Vagina (tissue), 2 donors: Measurements from ENCODE around the gene MBL2. TPM values are rescaled to one million over a fixed set of nuclear protein-coding genes. Genes with fewer than 3 reads are reported as not detected.

ENCODE experiments used
- DNase-seq, 2 donors: peaks; one replicate each; pipeline ENCODE4 v3.0.0-alpha.2; 2017; ENCODE audit errors: extremely low spot score in 2 of 2
- H3K27ac ChIP-seq: fragments of 200-600 bp; sonication (generic); one replicate; pipeline ENCODE4 v1.5.1; 2019
- H3K27me3 ChIP-seq: fragments of 200-600 bp; sonication (generic); one replicate; pipeline ENCODE4 v1.5.1; 2019
- H3K36me3 ChIP-seq, 2 donors: fragments of 200-600 bp; sonication (generic); one replicate each; pipeline ENCODE4 v1.5.1; 2017 to 2019
- H3K4me1 ChIP-seq: fragments of 200-600 bp; sonication (generic); one replicate; pipeline ENCODE4 v1.5.1; 2019
- H3K4me3 ChIP-seq, 2 donors: fragments of 200-600 bp; sonication (generic); 1 replicate in 1 of 2; 2 replicates in 1 of 2; pipeline ENCODE4 v1.5.1; 2016 to 2019
- H3K9me3 ChIP-seq: fragments of 200-600 bp; sonication (generic); one replicate; pipeline ENCODE4 v1.5.1; 2019
- CTCF ChIP-seq, 3 experiments: fragments of 450-650 bp in 2 of 3; fragments of 200-600 bp in 1 of 3; sonication (generic) in 1 of 3; IDR thresholded peaks; one replicate each; pipeline ENCODE4 v1.5.1; 2017 to 2019; ENCODE audit warnings: antibody characterized with exemption in 3 of 3, mild to moderate bottlenecking in 2 of 3, moderate library complexity in 2 of 3
- POLR2A ChIP-seq, 2 donors: fragments of 450-650 bp; IDR thresholded peaks; one replicate each; pipeline ENCODE4 v1.6.1; 2017; ENCODE audit warnings: antibody characterized with exemption in 2 of 2, mild to moderate bottlenecking in 2 of 2, moderate library complexity in 2 of 2
- POLR2AphosphoS5 ChIP-seq, 2 donors: sonication (generic); formaldehyde crosslinking; IDR thresholded peaks; one replicate each; pipeline ENCODE4 v1.9.0; 2017; ENCODE audit warnings: antibody characterized with exemption in 2 of 2, mild to moderate bottlenecking in 2 of 2, low read depth in 1 of 2; ENCODE audit not compliant: insufficient read depth in 1 of 2
- intact Hi-C: fragments of 100-400 bp; cut with DNase I; formaldehyde crosslinking; loops from one replicate; pipeline ENCODE4 v1.15.1; 2023
- total RNA-seq: library from RNA; depleted of rRNA; stranded (reverse); fragments of >200 nt; gene quantifications from one replicate; pipeline ENCODE4 v1.2.3, GENCODE V29; 2016

MBL2 gene
- total RNA-seq, 1 donor from 2014 or later = not detected

DNA sequence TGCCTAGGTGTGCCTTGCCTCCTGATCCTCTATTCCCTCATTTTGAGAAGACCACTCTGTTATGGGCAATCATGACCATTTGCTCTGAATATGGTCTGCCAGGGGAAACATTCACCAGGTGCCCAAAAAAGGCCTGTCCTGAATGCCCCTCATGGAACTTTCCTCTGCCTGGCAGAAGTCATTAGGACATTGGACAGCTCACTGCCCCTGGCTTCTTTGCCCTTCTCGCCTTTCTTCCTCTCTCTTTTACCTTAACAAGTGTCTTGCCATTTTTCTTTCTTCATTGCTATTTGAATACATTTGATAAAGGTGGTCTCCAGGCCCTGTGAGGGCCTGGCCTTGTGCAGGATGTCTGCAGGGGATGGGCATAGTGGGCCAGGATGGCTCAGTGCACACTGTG lies 20.3 kb downstream of the MBL2 start:
- H3K27me3 ChIP-seq = no peaks in the 10 kb centered on the region
- no peak overlapping the region for H3K4me3 ChIP-seq
- no peaks in the 10 kb centered on the region for H3K36me3 ChIP-seq
- no peak for DNase-seq
- H3K27ac ChIP-seq = no peak overlapping the region
- H3K9me3 ChIP-seq = no peaks in the 10 kb centered on the region
- no peaks in the 10 kb centered on the region for H3K4me1 ChIP-seq
- intact Hi-C loops = no loop called here
- TF ChIP-seq POLR2A (IDR thresholded peaks at IDR 0.05) (no peak), POLR2AphosphoS5 (IDR thresholded peaks at IDR 0.05; ENCODE audit: insufficient read depth in 1 of 2, low read depth in 1 of 2) (no peak), CTCF (IDR thresholded peaks at IDR 0.05) (no peak)

DNA sequence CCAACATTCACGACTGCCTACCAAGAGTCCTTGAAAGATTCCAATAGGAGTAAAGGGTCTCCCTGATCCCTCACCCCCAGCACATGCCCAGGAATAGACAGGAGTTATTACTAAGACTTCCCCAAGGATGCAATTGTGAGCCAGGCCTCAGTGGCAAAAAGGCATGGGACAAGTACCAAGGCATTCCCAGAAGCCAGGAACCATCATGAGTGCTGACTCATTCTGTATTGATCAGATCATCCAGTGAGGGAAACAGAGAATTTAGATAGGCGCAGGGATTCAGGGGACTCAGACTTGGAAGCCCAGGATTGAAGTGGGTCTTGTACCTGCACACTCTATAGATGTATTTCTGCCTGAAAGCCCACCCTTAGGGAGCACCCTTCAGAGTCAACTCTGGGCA lies 21.2 kb downstream of the MBL2 start:
- TF ChIP-seq POLR2AphosphoS5 (IDR thresholded peaks at IDR 0.05; ENCODE audit: insufficient read depth in 1 of 2, low read depth in 1 of 2) (no peak), CTCF (IDR thresholded peaks at IDR 0.05) (no peak)
- peak in 1 of 2 donors; percentile 77 for DNase-seq
- Histone ChIP-seq H3K27ac (no peak overlapping the region), H3K4me3 (no peak overlapping the region), H3K36me3 (no peaks in the 10 kb centered on the region), H3K9me3 (no peaks in the 10 kb centered on the region), H3K27me3 (no peaks in the 10 kb centered on the region), H3K4me1 (no peaks in the 10 kb centered on the region)
- intact Hi-C loops = no loop called here

- Histone ChIP-seq H3K27ac (no peak overlapping the region), H3K4me1 (no peaks in the 10 kb centered on the region), H3K9me3 (no peaks in the 10 kb centered on the region), H3K36me3 (no peaks in the 10 kb centered on the region), H3K27me3 (no peaks in the 10 kb centered on the region), H3K4me3 (no peak overlapping the region)
- peak in 1 of 2 donors; percentile 58 for DNase-seq
- intact Hi-C loops = no loop called here
- no peak for TF ChIP-seq POLR2A (IDR thresholded peaks at IDR 0.05)
Measured at GRCh38 chr10:52750629-52751028, 22.0 kb downstream of the MBL2 start.

- intact Hi-C loops = no loop called here
- no peaks in the 10 kb centered on the region for H3K4me1 ChIP-seq
- DNase-seq = no peak
- H3K27ac ChIP-seq = no peak overlapping the region
- TF ChIP-seq POLR2A (IDR thresholded peaks at IDR 0.05) = no peak
- TF ChIP-seq POLR2AphosphoS5 (IDR thresholded peaks at IDR 0.05; ENCODE audit: insufficient read depth in 1 of 2, low read depth in 1 of 2) = no peak
- TF ChIP-seq CTCF (IDR thresholded peaks at IDR 0.05) = no peak
- no peaks in the 10 kb centered on the region for H3K9me3 ChIP-seq
- no peaks in the 10 kb centered on the region for H3K36me3 ChIP-seq
- H3K4me3 ChIP-seq = no peak overlapping the region
- H3K27me3 ChIP-seq = no peaks in the 10 kb centered on the region
Measured at GRCh38 chr10:52747694-52748093, 24.9 kb downstream of the MBL2 start.

DNA sequence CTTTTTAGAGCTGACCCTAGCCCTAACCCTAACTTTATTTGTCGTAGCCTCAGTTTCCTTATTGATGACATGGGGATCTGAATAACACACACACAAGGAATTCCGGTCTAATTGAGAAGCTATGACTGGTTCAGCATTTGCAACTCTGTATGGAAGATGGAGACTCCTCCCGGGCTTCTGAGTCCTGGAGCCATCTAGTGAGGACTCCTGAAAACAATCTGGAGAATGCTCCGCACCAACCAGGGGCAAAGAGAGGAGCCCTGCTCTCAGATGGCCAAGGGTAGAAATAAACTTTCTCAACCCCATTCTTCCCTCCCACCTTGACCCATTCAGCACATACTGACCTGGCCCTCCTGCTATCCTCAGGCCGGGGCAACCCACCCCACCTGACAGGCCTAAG lies 26.4 kb downstream of the MBL2 start:
- no peaks in the 10 kb centered on the region for H3K4me1 ChIP-seq
- intact Hi-C loops = no loop called here
- H3K27ac ChIP-seq = no peak overlapping the region
- TF ChIP-seq POLR2A (IDR thresholded peaks at IDR 0.05) (no peak), POLR2AphosphoS5 (IDR thresholded peaks at IDR 0.05; ENCODE audit: insufficient read depth in 1 of 2, low read depth in 1 of 2) (no peak), CTCF (IDR thresholded peaks at IDR 0.05) (no peak)
- H3K9me3 ChIP-seq = no peaks in the 10 kb centered on the region
- DNase-seq = peak in 1 of 2 donors; percentile 42
- no peak overlapping the region for H3K4me3 ChIP-seq
- no peaks in the 10 kb centered on the region for H3K36me3 ChIP-seq
- H3K27me3 ChIP-seq = no peaks in the 10 kb centered on the region
